GM18498 (cell line): ENCODE data around the gene ZACN.
"Not testable (repeated sequence)": the region's sequence is repeated elsewhere in the genome, so short reads cannot be mapped to it uniquely, and the experiment has no call there.

Experiments used
- ATAC-seq: cut with Tn5 transposase; IDR thresholded peaks from one replicate; pipeline ENCODE4 v1.9.1; 2021; ENCODE audit warnings: mild to moderate bottlenecking, moderate library complexity; ENCODE audit not compliant: unreplicated experiment

ZACN gene

GRCh38 chr17:76053246-76054111 is 25.5 kb upstream of the ZACN start:
- ATAC-seq = no peak

GRCh38 chr17:76054112-76054476 is 24.9 kb upstream of the ZACN start:
- no peak for ATAC-seq

DNA sequence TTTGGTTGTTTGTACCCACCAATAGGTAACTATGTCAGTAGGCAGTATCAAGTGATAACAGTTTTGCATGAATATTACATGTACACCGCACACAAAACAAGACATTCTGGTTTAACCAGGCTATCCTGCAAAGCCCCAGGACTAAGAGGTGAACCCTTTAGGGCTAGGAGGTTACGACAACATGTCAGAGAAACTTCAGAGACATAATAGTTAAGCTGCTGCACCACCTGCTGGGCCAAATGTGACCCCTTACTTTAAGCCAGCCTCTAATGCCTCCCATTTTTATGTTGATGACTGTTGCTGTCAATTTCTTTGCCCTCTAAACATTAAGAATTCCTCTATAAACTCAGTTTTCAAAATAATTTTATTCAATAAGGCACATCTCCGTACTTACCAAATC is 22.1 kb upstream of the ZACN start:
- ATAC-seq = no peak

- not testable (repeated sequence) for ATAC-seq
These were observed 20.7 kb upstream of the ZACN start for GRCh38 chr17:76058264-76058663.

GRCh38 chr17:76063875-76064546 is 15.0 kb upstream of the ZACN start:
- no peak for ATAC-seq

- no peak for ATAC-seq
These were observed 13.2 kb upstream of the ZACN start for GRCh38 chr17:76065775-76066174.

DNA sequence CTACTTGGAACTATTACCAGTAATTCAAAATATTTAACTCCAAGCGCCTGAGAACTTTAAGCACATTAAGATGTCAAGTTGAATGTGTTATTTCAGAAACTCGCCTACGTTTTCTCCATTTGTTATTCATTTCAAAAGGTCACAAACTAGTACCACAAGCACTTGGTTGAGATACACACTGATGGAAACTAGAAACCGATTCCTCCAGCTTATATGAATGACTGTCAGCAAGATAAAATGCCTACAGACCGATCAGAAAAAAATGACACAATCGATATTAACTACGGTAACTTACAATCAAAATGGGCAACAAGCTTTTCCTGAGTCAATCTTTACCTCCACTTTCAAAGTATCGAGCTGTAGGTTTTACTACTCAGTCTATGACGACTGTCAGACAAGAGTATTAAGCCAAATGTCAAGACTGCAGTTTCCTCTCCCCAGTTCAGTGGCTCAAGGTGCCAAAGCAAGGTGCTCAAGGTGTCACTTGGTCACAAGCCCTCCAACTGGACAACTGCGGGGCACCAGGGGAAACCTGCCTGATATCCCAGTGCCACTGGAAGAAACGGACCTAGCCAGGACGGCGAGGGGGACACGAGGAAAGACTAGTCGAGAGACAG is 7.3 kb upstream of the ZACN start:
- ATAC-seq = peak; percentile 2

DNA sequence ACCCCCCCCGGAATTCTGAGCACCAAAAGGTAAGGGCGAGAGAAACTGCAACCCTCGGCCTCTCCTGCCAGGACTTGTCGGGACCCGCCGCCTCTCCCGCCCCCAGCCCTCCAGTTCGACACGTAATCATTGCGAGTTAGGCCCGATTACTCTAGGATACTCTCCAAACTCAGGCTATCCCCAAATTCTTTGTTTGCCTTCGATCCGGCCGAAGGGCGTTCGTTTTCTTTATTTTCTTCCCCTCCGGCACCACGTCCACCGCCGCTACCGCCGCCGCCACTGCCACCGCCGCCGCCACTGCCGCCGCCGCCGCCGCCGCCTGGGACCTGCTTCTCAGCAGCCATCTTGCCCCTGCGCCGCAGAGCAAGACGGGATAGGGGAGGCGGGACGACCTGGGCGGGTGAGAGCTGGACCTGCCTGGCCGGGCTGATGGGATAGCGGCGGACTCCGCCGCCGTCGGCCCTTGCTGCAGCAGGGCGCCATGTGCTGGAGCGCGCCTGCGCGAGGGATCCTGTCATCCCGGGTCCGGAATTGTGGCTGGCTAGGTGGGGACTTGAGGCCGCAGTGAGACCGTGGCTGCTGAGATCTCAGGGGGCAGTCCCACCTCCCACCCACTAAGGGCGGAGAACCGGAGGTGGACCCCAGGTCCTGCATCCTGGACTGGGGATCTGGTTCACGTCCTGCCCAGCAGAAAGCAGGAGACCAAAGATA is 6.7 kb upstream of the ZACN start, which contains the start of gene SRP68:
Gene SRP68, minus strand, starts transcription at position 370 of the 711 bp plus-strand sequence. Its CDS starts 26 bp downstream, at position 344.
- ATAC-seq = peak; percentile 94

DNA sequence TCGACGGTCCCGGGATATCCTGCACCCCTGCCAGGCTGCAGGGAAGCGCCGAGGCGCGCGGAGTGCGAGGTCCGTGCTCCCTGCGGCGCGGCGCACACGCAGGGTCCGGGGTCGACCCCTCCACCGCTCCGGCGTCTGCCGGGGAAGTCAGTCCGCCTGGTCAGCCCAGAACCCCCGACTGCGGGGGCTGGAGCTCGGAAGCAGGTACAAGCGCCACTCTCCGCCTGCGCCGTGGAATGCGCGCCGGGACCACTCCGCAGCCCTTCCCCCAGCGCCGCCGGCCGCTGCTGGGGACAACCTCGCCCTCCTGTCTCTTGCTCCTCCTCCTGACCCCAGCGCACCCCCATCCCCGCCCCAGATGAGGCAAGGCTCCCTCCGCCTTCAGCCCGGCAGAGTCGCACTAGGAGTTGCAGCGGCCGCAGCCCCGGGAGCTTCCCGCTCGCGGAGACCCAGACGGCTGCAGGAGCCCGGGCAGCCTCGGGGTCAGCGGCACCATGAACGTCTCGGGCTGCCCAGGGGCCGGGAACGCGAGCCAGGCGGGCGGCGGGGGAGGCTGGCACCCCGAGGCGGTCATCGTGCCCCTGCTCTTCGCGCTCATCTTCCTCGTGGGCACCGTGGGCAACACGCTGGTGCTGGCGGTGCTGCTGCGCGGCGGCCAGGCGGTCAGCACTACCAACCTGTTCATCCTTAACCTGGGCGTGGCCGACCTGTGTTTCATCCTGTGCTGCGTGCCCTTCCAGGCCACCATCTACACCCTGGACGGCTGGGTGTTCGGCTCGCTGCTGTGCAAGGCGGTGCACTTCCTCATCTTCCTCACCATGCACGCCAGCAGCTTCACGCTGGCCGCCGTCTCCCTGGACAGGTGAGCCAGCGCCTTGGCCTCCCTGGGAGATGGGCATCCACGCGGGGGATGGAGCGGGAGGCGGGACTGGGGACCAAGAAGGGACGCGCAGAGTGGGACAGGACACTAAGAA is 4.3 kb upstream of the ZACN start, which contains the start of gene GALR2:
Gene GALR2, plus strand, starts transcription at position 392 of the 974 bp plus-strand sequence. Its CDS starts 103 bp downstream, at position 495.
- ATAC-seq = no peak

GRCh38 chr17:76075364-76076145 is 3.4 kb upstream of the ZACN start:
- ATAC-seq = no peak

DNA sequence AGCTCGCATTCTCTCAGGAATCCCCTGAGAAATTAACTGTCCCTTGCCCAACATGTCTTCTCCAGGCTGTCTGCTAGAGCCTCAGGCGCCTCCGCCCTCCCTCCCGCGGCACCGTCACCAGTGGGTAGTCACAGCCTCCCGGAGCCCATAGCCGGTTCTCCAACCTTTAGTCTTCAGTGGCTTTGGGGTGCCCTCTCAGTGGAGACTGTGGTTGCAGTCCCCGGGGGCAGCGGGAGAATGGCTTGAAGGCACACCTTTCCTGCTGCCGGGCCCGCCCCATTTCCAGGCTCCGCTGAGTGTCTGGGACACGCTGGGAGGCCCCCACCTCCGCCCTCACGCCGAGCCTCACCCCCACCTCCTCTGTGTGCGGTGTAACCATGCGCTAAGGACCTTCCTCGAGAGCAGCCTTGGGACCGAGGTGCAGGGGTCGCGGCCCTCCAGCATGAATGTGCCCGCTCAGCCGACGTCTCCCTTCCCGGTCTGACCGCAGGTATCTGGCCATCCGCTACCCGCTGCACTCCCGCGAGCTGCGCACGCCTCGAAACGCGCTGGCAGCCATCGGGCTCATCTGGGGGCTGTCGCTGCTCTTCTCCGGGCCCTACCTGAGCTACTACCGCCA is 2.7 kb upstream of the ZACN start:
- no peak for ATAC-seq

DNA sequence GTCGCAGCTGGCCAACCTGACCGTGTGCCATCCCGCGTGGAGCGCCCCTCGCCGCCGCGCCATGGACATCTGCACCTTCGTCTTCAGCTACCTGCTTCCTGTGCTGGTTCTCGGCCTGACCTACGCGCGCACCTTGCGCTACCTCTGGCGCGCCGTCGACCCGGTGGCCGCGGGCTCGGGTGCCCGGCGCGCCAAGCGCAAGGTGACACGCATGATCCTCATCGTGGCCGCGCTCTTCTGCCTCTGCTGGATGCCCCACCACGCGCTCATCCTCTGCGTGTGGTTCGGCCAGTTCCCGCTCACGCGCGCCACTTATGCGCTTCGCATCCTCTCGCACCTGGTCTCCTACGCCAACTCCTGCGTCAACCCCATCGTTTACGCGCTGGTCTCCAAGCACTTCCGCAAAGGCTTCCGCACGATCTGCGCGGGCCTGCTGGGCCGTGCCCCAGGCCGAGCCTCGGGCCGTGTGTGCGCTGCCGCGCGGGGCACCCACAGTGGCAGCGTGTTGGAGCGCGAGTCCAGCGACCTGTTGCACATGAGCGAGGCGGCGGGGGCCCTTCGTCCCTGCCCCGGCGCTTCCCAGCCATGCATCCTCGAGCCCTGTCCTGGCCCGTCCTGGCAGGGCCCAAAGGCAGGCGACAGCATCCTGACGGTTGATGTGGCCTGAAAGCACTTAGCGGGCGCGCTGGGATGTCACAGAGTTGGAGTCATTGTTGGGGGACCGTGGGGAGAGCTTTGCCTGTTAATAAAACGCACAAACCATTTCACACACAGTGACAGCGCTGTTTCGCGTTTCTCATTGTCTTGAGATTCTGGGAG is 2.0 kb upstream of the ZACN start:
- ATAC-seq = no peak

DNA sequence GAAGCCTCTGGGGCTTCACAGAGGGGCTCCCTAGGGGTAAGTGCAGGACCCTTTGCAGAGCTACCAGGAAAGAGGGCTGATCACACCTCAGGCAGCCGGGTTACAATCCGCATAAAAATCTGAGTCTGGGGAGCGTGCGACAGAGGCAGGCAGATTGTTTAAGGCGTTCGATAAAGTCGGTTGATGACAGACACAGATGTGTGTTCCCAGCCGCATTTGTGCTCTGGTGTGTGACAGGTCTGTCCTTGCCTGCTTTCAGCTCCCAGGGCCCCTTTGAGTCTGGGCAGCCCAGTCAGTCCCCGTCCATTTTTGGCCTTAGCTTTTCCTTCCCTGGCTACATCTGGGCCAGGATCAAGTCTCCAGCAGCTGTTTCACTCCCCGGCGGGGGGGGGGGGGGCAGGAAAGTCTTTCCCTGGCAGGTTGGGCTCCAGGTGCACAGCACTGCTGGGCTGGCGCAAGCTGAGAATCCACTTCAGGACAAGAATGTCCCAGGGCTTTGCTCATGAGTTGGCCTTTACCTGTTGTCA is 1.3 kb upstream of the ZACN start:
- ATAC-seq = no peak

GRCh38 chr17:76078370-76078769 is 612 bp upstream of the ZACN start:
- not testable (repeated sequence) for ATAC-seq

DNA sequence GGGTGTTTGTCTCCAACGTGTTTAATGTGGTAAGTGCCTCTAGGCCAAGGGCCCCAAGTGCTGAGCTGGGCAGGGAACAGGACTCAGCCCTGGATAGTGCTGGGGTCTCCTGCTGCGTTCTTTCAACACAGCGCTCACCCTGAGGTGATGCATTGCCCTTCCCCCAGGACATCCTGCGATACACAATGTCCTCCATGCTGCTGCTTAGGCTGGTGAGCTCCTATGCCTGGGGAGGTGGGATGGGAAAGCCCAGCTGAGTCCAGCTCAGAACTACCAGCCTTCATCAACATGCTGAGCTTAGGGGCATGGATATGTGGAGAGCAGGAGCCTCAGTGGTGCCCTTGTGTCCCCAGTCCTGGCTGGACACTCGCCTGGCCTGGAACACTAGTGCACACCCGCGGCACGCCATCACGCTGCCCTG is 563 bp downstream of the ZACN start:
- ATAC-seq = no peak

- ATAC-seq = no peak
These were observed 1.2 kb downstream of the ZACN start for GRCh38 chr17:76079956-76080767.
